ENCODE data around the gene HAUS7. TPM values are rescaled to one million over a fixed set of nuclear protein-coding genes. Genes with fewer than 3 reads are reported as not detected.
A peak's percentile ranks its signal among the peaks of the same experiment; 100 is the strongest.

HAUS7 gene
- total RNA-seq, 1 experiment from 2014 or later: 59.9 TPM

DNA sequence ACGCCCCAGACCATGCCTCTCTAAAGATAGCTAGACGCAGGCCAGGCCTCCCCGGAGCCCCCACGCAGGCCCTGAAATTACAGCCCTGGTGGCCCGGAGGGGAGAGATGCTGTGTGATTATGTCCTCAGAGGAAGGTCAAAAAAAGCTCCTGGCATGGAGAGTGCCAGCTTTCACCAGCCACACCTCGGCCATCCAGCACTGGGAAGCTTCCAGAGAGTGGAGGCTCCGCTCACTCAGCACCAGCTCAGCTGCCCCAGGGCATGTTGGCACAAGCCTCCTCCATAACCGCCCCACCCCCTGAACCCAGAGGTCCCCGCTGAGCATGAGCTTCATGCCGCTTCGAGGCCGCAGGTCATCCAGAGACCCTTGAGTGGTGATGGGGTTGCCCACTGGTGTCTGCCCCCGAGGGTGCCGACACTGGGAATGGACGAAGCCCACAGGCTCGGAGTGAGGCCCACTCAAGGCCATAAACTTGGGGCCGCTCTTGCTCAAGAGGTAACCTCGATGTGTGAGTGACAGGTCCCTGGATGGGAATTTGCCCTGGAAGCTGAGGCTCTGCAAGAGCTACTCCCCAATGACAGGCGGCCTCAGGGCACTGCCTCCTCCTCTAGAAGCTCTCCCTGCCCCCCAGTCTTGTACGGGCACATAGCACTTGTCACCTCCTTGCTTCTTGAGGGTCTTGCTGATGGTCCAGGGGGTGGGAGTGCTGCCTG, 20.0 kb upstream of the HAUS7 start:
- Histone ChIP-seq H3K4me3 (ENCODE audit: low read depth in 2 of 2, low read length in 2 of 2) (no peak overlapping the region), H3K9me3 (ENCODE audit: control insufficient read depth, insufficient read depth, low read depth, low read length) (no peaks in the 10 kb centered on the region), H3K36me3 (ENCODE audit: control insufficient read depth, insufficient read depth, low read length) (no peaks in the 10 kb centered on the region), H3K4me1 (ENCODE audit: control insufficient read depth, insufficient read depth, low read length) (peaks cover 39% of the 10 kb centered on the region), H3K27ac (ENCODE audit: low read length) (no peak overlapping the region), H3K27me3 (ENCODE audit: control insufficient read depth, insufficient read depth, low read length) (no peaks in the 10 kb centered on the region)
- BruUV-seq (replicated peaks): no TSS peak
- ChIA-PET CTCF (interaction anchor here (0.5 to 1.1 kb wide), 2 partner anchors 17 to 481 kb away, joined by 3 read pairs; no protein-coding TSS in a partner anchor), POLR2A (no interaction called here)
- ATAC-seq: no peak
- in situ Hi-C loops (cut with HindIII; ENCODE audit: low pct_unique_long_range_greater_than_20kb, low sequenced_read_pairs) (no loop called here), intact Hi-C loops (cut with micrococcal nuclease; ENCODE audit: unreplicated experiment) (no loop called here)
- TF ChIP-seq SIN3A (IDR thresholded peaks at IDR 0.05; ENCODE audit: borderline replicate concordance, insufficient read depth, low read depth, low read length) (no peak), TCF7L2 (IDR thresholded peaks at IDR 0.05; ENCODE audit: low read depth, low read length) (no peak), POLR2AphosphoS5 (IDR thresholded peaks at IDR 0.05; ENCODE audit: low read depth, low read length) (no peak)
- TF ChIP-seq, protein P1, sequence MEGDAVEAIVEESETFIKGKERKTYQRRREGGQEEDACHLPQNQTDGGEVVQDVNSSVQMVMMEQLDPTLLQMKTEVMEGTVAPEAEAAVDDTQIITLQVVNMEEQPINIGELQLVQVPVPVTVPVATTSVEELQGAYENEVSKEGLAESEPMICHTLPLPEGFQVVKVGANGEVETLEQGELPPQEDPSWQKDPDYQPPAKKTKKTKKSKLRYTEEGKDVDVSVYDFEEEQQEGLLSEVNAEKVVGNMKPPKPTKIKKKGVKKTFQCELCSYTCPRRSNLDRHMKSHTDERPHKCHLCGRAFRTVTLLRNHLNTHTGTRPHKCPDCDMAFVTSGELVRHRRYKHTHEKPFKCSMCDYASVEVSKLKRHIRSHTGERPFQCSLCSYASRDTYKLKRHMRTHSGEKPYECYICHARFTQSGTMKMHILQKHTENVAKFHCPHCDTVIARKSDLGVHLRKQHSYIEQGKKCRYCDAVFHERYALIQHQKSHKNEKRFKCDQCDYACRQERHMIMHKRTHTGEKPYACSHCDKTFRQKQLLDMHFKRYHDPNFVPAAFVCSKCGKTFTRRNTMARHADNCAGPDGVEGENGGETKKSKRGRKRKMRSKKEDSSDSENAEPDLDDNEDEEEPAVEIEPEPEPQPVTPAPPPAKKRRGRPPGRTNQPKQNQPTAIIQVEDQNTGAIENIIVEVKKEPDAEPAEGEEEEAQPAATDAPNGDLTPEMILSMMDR (IDR thresholded peaks at IDR 0.05): no peak
- TF ChIP-seq, protein P2, sequence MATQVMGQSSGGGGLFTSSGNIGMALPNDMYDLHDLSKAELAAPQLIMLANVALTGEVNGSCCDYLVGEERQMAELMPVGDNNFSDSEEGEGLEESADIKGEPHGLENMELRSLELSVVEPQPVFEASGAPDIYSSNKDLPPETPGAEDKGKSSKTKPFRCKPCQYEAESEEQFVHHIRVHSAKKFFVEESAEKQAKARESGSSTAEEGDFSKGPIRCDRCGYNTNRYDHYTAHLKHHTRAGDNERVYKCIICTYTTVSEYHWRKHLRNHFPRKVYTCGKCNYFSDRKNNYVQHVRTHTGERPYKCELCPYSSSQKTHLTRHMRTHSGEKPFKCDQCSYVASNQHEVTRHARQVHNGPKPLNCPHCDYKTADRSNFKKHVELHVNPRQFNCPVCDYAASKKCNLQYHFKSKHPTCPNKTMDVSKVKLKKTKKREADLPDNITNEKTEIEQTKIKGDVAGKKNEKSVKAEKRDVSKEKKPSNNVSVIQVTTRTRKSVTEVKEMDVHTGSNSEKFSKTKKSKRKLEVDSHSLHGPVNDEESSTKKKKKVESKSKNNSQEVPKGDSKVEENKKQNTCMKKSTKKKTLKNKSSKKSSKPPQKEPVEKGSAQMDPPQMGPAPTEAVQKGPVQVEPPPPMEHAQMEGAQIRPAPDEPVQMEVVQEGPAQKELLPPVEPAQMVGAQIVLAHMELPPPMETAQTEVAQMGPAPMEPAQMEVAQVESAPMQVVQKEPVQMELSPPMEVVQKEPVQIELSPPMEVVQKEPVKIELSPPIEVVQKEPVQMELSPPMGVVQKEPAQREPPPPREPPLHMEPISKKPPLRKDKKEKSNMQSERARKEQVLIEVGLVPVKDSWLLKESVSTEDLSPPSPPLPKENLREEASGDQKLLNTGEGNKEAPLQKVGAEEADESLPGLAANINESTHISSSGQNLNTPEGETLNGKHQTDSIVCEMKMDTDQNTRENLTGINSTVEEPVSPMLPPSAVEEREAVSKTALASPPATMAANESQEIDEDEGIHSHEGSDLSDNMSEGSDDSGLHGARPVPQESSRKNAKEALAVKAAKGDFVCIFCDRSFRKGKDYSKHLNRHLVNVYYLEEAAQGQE (IDR thresholded peaks at IDR 0.05; ENCODE audit: insufficient read depth in 1 of 2, low read depth in 2 of 2, low read length in 1 of 2): no peak
- no peak for DNase-seq (ENCODE audit: low read depth, low spot score)

DNA sequence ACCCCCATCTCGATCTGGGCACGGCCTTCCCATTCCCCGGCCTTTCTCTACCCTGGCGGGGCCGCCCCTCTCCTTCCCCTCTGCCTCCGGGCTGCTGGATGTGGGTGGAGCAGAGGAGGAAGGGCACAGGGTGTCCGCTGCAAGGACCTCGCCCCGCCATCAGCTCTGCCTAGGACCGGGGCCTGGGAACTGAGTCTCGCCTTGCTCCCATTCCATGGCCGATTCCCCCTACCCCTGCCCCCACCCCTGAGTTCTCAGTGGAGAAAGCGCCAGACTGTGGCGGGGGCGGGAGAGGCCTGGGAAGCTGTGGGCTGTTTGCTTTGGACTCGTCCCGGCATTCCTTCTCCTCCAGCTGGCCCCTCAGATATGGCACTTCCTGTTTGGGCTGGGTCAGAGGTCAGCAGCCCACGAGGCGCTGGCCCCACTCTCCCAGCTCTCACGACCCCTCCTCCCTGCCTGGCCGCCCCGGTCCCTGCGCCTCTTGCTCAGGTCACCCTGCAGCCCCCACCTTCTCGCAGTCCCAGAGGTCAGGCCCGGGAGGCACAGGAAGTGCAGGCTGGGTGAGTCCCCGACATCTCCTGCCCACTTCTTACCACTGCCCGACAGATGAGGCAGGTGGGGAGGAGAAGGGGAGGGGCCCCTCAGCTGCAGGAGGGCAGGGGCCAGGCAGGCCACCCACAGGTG, 18.0 kb upstream of the HAUS7 start:
- CTCF ChIA-PET: interaction anchor here (0.9 kb wide), 1 partner anchor 51 kb away, joined by 5 read pairs; no protein-coding TSS in a partner anchor
- Histone ChIP-seq H3K27me3 (ENCODE audit: control insufficient read depth, insufficient read depth, low read length) (no peaks in the 10 kb centered on the region), H3K27ac (ENCODE audit: low read length) (peak overlapping the region; percentile 66), H3K4me1 (ENCODE audit: control insufficient read depth, insufficient read depth, low read length) (peaks cover 39% of the 10 kb centered on the region), H3K4me3 (ENCODE audit: low read depth in 2 of 2, low read length in 2 of 2) (no peak overlapping the region), H3K36me3 (ENCODE audit: control insufficient read depth, insufficient read depth, low read length) (no peaks in the 10 kb centered on the region), H3K9me3 (ENCODE audit: control insufficient read depth, insufficient read depth, low read depth, low read length) (no peaks in the 10 kb centered on the region)
- intact Hi-C loops (cut with micrococcal nuclease; ENCODE audit: unreplicated experiment) (no loop called here), in situ Hi-C loops (cut with HindIII; ENCODE audit: low pct_unique_long_range_greater_than_20kb, low sequenced_read_pairs) (no loop called here)
- BruUV-seq (replicated peaks): no TSS peak
- TF ChIP-seq, protein P2 (IDR thresholded peaks at IDR 0.05; ENCODE audit: insufficient read depth in 1 of 2, low read depth in 2 of 2, low read length in 1 of 2): no peak
- TF ChIP-seq POLR2AphosphoS5 (IDR thresholded peaks at IDR 0.05; ENCODE audit: low read depth, low read length): no peak
- TF ChIP-seq SIN3A (IDR thresholded peaks at IDR 0.05; ENCODE audit: borderline replicate concordance, insufficient read depth, low read depth, low read length): no peak
- TF ChIP-seq, protein P1 (IDR thresholded peaks at IDR 0.05): no peak
- DNase-seq (ENCODE audit: low read depth, low spot score) (no peak), ATAC-seq (peak; percentile 30)
- POLR2A ChIA-PET: no interaction called here
